ACC112 (cell line): ENCODE data around the gene IMMP2L.

ENCODE experiments used
- H2AFZ ChIP-seq: fragments of 200-600 bp; sonication (generic); one replicate; pipeline ENCODE4 v1.6.0; 2017; ENCODE audit warnings: antibody characterized with exemption, low read length; ENCODE audit not compliant: unreplicated experiment
- H3K27ac ChIP-seq: fragments of 200-600 bp; sonication (generic); 2 replicates; pipeline ENCODE4 v1.5.1; 2014; ENCODE audit warnings: low read depth, mild to moderate bottlenecking, antibody characterized with exemption, low read length, moderate library complexity
- H3K27me3 ChIP-seq: fragments of 200-600 bp; sonication (generic); 2 replicates; pipeline ENCODE4 v1.6.1; 2014; ENCODE audit warnings: mild to moderate bottlenecking, antibody characterized with exemption, low read length, moderate library complexity, mixed read lengths; ENCODE audit not compliant: insufficient read depth
- H3K36me3 ChIP-seq: fragments of 200-600 bp; sonication (generic); 2 replicates; pipeline ENCODE4 v1.6.1; 2016; ENCODE audit warnings: mild to moderate bottlenecking, antibody characterized with exemption, low read length, moderate library complexity, mixed read lengths; ENCODE audit not compliant: insufficient read depth
- H3K4me1 ChIP-seq: fragments of 200-600 bp; sonication (generic); one replicate; pipeline ENCODE4 v1.6.1; 2016; ENCODE audit warnings: low read length, mixed read lengths; ENCODE audit not compliant: insufficient read depth, unreplicated experiment, control insufficient read depth
- H3K4me3 ChIP-seq: fragments of 200-600 bp; sonication (generic); 2 replicates; pipeline ENCODE4 v1.5.1; 2014; ENCODE audit warnings: mild to moderate bottlenecking, low read depth, low read length
- H3K79me2 ChIP-seq: fragments of 200-600 bp; sonication (generic); one replicate; pipeline ENCODE4 v1.6.0; 2016; ENCODE audit warnings: low read length; ENCODE audit not compliant: control insufficient read depth, unreplicated experiment, insufficient read depth

The IMMP2L gene

GRCh38 chr7:111145472-111145871 lies 416.8 kb downstream of the IMMP2L start:
- Histone ChIP-seq H3K79me2 (no peaks in the 10 kb centered on the region), H3K4me3 (no peak overlapping the region), H2AFZ (no peak overlapping the region), H3K27ac (no peak overlapping the region), H3K4me1 (peaks cover 5% of the 10 kb centered on the region), H3K36me3 (no peaks in the 10 kb centered on the region), H3K27me3 (no peaks in the 10 kb centered on the region)

DNA sequence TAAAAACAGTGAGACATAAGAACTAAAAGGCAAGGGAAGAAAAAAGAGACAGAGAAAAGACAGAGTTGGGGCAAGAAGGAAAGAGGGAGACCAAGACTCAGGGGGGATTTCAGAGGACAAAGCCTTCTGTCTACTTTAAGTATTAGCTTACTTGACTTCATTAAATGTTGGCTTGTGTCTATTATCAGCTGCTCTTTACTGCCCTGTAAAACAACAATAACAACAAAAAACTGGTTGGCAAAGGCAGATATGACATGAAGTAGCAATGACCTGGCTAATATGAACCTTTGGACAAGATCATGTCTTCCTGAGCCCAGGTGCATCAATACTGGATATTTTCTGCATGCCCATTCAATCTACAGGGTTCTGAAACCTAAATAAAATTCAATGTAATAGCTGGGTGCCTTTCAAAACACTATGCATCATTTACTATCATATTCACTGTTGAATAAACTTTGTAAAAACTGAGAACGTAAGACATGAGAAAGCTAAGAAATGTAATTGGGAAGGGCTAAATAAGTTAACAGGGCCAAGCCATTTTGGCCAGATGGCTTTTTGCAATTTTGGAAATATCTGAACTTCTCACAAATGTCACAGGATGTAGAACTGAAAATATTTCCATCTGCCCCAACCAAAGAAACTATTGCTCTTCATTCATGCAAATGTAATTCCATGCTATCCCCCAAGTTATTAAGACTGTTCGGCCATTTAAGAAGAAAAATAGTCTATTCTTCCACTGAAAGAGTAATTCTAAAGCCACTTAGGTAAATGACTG lies 422.0 kb downstream of the IMMP2L start:
- Histone ChIP-seq H3K27ac (no peak overlapping the region), H3K4me1 (peaks cover 31% of the 10 kb centered on the region), H3K79me2 (no peaks in the 10 kb centered on the region), H3K36me3 (no peaks in the 10 kb centered on the region), H3K4me3 (no peak overlapping the region), H3K27me3 (no peaks in the 10 kb centered on the region), H2AFZ (peak overlapping the region; percentile 44)

GRCh38 chr7:111138586-111138985 lies 423.7 kb downstream of the IMMP2L start:
- no peaks in the 10 kb centered on the region for H3K36me3 ChIP-seq
- no peaks in the 10 kb centered on the region for H3K27me3 ChIP-seq
- H3K4me1 ChIP-seq = peaks cover 28% of the 10 kb centered on the region
- H2AFZ ChIP-seq = peak overlapping the region; percentile 67
- H3K27ac ChIP-seq = peak overlapping the region; percentile 95
- H3K4me3 ChIP-seq = peak overlapping the region; percentile 29; the same call in 1 of the 2 replicates
- no peaks in the 10 kb centered on the region for H3K79me2 ChIP-seq

DNA sequence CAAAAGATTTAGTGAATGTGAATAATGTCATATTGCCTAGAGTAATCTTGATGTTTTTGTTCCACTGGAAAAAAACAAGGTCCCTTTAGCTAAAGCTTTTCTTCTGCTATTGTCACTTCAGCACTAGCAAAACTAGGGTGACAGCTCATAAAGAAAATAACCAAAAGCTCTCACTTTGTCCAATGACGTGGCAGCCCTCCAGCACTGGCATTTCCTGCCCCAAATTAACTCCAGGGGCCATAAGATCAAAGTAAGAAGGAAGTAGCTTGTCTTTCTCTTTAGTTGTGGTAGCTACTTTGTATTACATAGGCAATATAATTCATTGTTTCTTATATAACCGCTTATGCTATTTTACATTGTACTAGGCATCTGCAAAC lies 424.1 kb downstream of the IMMP2L start:
- Histone ChIP-seq H3K27ac (peak overlapping the region; percentile 95), H3K27me3 (no peaks in the 10 kb centered on the region), H3K4me1 (peaks cover 32% of the 10 kb centered on the region), H3K4me3 (peak overlapping the region; percentile 29), H3K79me2 (no peaks in the 10 kb centered on the region), H2AFZ (peak overlapping the region; percentile 67), H3K36me3 (no peaks in the 10 kb centered on the region)

DNA sequence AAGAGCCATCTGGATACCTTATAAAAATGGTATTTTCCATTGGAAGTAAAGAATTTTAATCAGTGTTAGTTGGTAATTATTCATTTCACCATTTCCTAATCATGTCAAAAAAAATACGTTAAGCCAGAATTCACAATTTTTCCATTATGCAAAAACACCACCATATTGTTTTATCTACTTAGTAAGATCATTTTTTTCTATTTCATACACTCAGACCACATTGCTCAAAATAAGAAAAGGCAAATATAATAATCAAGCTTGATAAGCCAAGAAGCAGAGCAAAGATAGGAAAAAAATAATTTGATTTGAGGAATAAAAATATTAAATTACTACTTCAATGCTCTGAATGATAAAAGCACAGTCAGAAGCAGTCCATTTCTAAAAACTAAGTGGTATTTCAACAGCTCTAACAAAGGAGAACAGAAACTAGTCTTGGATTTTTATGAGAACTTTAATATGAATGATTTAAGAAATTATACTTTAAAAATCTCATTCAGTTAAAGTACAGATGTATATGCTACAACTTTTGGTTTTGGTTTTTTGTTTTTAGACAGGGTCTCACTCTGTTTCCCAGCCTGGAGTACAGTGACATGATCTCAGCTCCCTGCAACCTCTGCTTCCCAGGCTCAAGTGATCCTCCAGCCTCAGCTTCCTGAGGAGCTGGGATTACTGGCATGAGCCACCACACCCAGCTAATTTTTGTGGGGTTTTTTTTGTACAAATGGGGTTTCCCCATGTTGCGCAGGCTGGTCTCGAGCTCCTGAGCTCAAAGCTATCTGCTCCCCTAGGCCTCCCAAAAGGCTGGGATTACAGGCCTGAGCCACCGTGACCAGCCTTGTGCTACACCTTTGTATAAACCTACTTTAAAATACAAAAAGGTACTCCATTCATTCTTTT lies 424.7 kb downstream of the IMMP2L start:
- Histone ChIP-seq H3K36me3 (no peaks in the 10 kb centered on the region), H3K27ac (peak overlapping the region; percentile 95), H3K4me3 (peak overlapping the region; percentile 29), H2AFZ (peak overlapping the region; percentile 67), H3K27me3 (no peaks in the 10 kb centered on the region), H3K79me2 (no peaks in the 10 kb centered on the region), H3K4me1 (peaks cover 39% of the 10 kb centered on the region)

GRCh38 chr7:111132833-111133232 lies 429.5 kb downstream of the IMMP2L start:
- H3K27me3 ChIP-seq = no peaks in the 10 kb centered on the region
- H3K79me2 ChIP-seq = no peaks in the 10 kb centered on the region
- H3K4me3 ChIP-seq = no peak overlapping the region
- H3K27ac ChIP-seq = no peak overlapping the region
- H3K36me3 ChIP-seq = no peaks in the 10 kb centered on the region
- H3K4me1 ChIP-seq = peaks cover 25% of the 10 kb centered on the region
- no peak overlapping the region for H2AFZ ChIP-seq

GRCh38 chr7:111129435-111129834 lies 432.9 kb downstream of the IMMP2L start:
- peaks cover 18% of the 10 kb centered on the region for H3K4me1 ChIP-seq
- H3K4me3 ChIP-seq = no peak overlapping the region
- no peaks in the 10 kb centered on the region for H3K27me3 ChIP-seq
- no peak overlapping the region for H2AFZ ChIP-seq
- H3K36me3 ChIP-seq = no peaks in the 10 kb centered on the region
- H3K79me2 ChIP-seq = no peaks in the 10 kb centered on the region
- H3K27ac ChIP-seq = no peak overlapping the region

DNA sequence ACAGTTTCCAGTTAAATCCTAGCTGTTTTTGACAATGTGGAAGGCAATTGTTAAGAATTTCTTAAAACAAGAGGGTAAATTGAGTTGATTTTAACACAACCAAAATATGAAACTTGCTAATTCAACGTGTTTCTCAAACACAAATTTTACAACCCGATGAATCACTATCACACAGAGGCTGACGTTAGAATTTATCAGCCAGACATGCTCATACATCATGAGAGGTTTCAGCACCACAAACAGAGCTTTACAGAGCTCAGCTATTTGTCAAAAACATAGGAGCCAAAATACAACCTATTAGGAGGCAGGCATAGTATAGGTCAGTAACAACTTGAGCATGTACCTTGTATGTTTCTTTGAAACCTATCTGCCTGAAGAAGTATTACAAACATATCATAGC lies 435.3 kb downstream of the IMMP2L start:
- Histone ChIP-seq H3K27ac (no peak overlapping the region), H3K27me3 (no peaks in the 10 kb centered on the region)

GRCh38 chr7:111115966-111116365 lies 446.3 kb downstream of the IMMP2L start:
- H3K27me3 ChIP-seq = no peaks in the 10 kb centered on the region
- H3K79me2 ChIP-seq = no peaks in the 10 kb centered on the region
- H3K4me3 ChIP-seq = no peak overlapping the region
- no peak overlapping the region for H3K27ac ChIP-seq
- no peak overlapping the region for H2AFZ ChIP-seq
- peaks cover 13% of the 10 kb centered on the region for H3K4me1 ChIP-seq
- H3K36me3 ChIP-seq = no peaks in the 10 kb centered on the region

More for the DNA sequence above, 435.3 kb downstream of the IMMP2L start:
- Histone ChIP-seq H3K36me3 (no peaks in the 10 kb centered on the region), H3K4me3 (no peak overlapping the region), H3K79me2 (no peaks in the 10 kb centered on the region), H3K4me1 (peaks cover 4% of the 10 kb centered on the region), H2AFZ (no peak overlapping the region)

DNA sequence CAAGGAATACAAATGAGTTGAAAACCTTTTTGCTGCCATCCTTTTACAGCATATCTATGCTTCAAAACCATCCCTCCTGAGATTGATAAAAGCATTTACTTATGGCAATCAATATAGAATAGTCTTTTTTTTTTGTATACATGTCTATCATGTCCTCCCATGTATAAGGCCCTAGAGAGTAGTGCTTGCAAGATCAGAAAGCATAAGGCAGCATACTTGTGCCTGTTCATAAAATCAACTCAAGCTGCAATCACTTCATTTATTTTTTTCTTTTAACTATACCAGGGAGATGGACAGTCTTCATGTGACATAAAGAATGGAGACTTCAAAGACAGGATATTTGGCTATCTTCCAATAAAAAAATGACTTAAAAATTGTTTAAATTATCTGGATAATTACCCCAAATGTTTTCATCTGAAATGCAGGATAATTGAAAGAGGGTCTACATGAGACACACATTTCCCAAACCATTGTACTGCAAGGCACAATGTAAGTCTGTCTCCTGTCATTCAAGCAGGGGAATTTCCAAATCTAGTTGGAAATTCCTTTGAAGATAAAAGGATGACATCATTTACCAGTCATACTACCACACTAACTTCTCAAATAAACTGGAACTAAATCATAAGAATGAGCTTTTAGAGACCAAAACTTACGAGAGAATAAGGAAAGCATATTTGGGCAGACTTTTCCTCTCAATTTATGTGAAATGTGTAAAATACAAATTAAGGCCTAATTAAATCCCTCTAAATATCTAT lies 448.9 kb downstream of the IMMP2L start:
- Histone ChIP-seq H3K4me1 (peaks cover 18% of the 10 kb centered on the region), H2AFZ (no peak overlapping the region), H3K4me3 (peak overlapping the region; percentile 26), H3K79me2 (no peaks in the 10 kb centered on the region), H3K27me3 (no peaks in the 10 kb centered on the region), H3K36me3 (no peaks in the 10 kb centered on the region), H3K27ac (peak overlapping the region; percentile 64)
